CD14-positive monocyte (primary cell): ENCODE data around the gene MANSC4. TPM values are rescaled to one million over a fixed set of nuclear protein-coding genes. Genes with fewer than 3 reads are reported as not detected.
A peak's percentile ranks its signal among the peaks of the same experiment; 100 is the strongest.

ENCODE experiments used
- DNase-seq, 3 donors: peaks; one replicate each; pipeline ENCODE4 v3.0.0-alpha.2; 2011 to 2022
- H2AFZ ChIP-seq: 2 replicates; pipeline ENCODE4 v1.6.0; 2012; ENCODE audit warnings: mild to moderate bottlenecking, low read depth, low read length, inconsistent platforms; ENCODE audit not compliant: insufficient read depth, poor library complexity, severe bottlenecking
- H3K27ac ChIP-seq, 2 donors: 1 replicate in 1 of 2; 2 replicates in 1 of 2; pipeline ENCODE4 v1.5.1; 2012 to 2013; ENCODE audit warnings: low read length in 2 of 2, control low read depth in 1 of 2, inconsistent platforms in 1 of 2, low read depth in 1 of 2, mild to moderate bottlenecking in 1 of 2
- H3K27me3 ChIP-seq, 2 donors: one replicate each; pipeline versions ENCODE4 v1.6.0 to v1.6.1; 2011 to 2013; ENCODE audit warnings: low read length in 2 of 2; ENCODE audit not compliant: control insufficient read depth in 2 of 2, insufficient read depth in 2 of 2
- H3K36me3 ChIP-seq, 2 donors: replicated peaks in 1 of 2; 1 replicate in 1 of 2; 2 replicates in 1 of 2; pipeline versions ENCODE4 v1.5.1 to v1.6.1; 2012 to 2013; ENCODE audit warnings: low read length in 2 of 2, control low read depth in 1 of 2, inconsistent platforms in 1 of 2, mild to moderate bottlenecking in 1 of 2; ENCODE audit not compliant: insufficient read depth in 2 of 2, control insufficient read depth in 1 of 2
- H3K4me1 ChIP-seq, 2 donors: 1 replicate in 1 of 2; 2 replicates in 1 of 2; pipeline versions ENCODE4 v1.5.1 to v1.6.1; 2012 to 2013; ENCODE audit warnings: low read length in 2 of 2, control low read depth in 1 of 2, inconsistent platforms in 1 of 2, mild to moderate bottlenecking in 1 of 2, moderate library complexity in 1 of 2; ENCODE audit not compliant: insufficient read depth in 2 of 2, control insufficient read depth in 1 of 2
- H3K4me2 ChIP-seq: replicated peaks from 2 replicates; pipeline ENCODE3; 2012; ENCODE audit warnings: low read length, moderate library complexity, mild to moderate bottlenecking; ENCODE audit not compliant: poor library complexity, severe bottlenecking; ENCODE audit errors: extremely low read depth
- H3K4me3 ChIP-seq, 3 experiments: fragments of 200-600 bp in 1 of 3; sonication (generic) in 1 of 3; replicated peaks in 1 of 3; 1 replicate in 2 of 3; 2 replicates in 1 of 3; pipeline ENCODE4 v1.5.1; 2011 to 2013; ENCODE audit warnings: low read length in 3 of 3, mild to moderate bottlenecking in 3 of 3, control low read depth in 2 of 3, low read depth in 2 of 3, inconsistent platforms in 1 of 3, moderate library complexity in 1 of 3
- H3K79me2 ChIP-seq: 2 replicates; pipeline ENCODE4 v1.6.0; 2012; ENCODE audit warnings: mild to moderate bottlenecking, control low read depth, inconsistent platforms, low read length, moderate library complexity; ENCODE audit not compliant: insufficient read depth
- H3K9ac ChIP-seq: 2 replicates; pipeline ENCODE4 v1.6.0; 2017; ENCODE audit warnings: low read length, mild to moderate bottlenecking; ENCODE audit not compliant: insufficient read depth, poor library complexity, severe bottlenecking
- H3K9me3 ChIP-seq, 2 donors: replicated peaks in 1 of 2; 1 replicate in 1 of 2; 2 replicates in 1 of 2; pipeline versions ENCODE4 v1.5.1 to v1.6.1; 2012 to 2013; ENCODE audit warnings: low read length in 2 of 2, control low read depth in 1 of 2; ENCODE audit not compliant: control insufficient read depth in 1 of 2, insufficient read depth in 1 of 2
- H4K20me1 ChIP-seq: 2 replicates; pipeline ENCODE4 v1.6.0; 2012; ENCODE audit warnings: mild to moderate bottlenecking, low read length, control low read depth, moderate library complexity; ENCODE audit not compliant: insufficient read depth
- H3K27ac Mint-ChIP-seq, 7 donors: one replicate each; pipeline ENCODE4 v1.8.0; 2020; ENCODE audit warnings: mild to moderate bottlenecking in 7 of 7, mixed read lengths in 7 of 7, moderate library complexity in 6 of 7, inconsistent platforms in 2 of 7
- H3K27me3 Mint-ChIP-seq, 3 donors: one replicate each; pipeline ENCODE4 v1.8.0; 2021 to 2022; ENCODE audit warnings: low read depth in 3 of 3, mild to moderate bottlenecking in 3 of 3, mixed read lengths in 3 of 3, moderate library complexity in 3 of 3, inconsistent platforms in 1 of 3
- H3K36me3 Mint-ChIP-seq, 2 donors: one replicate each; pipeline ENCODE4 v1.8.0; 2020; ENCODE audit warnings: mixed read lengths in 2 of 2, inconsistent platforms in 1 of 2, mild to moderate bottlenecking in 1 of 2
- H3K4me1 Mint-ChIP-seq: one replicate; pipeline ENCODE4 v1.8.0; 2020; ENCODE audit warnings: mild to moderate bottlenecking, mixed read lengths
- H3K4me3 Mint-ChIP-seq, 2 donors: one replicate each; pipeline ENCODE4 v1.8.0; 2020; ENCODE audit warnings: mild to moderate bottlenecking in 2 of 2, mixed read lengths in 2 of 2, moderate library complexity in 1 of 2
- H3K9me3 Mint-ChIP-seq, 7 donors: one replicate each; pipeline ENCODE4 v1.8.0; 2020 to 2022; ENCODE audit warnings: mixed read lengths in 7 of 7, mild to moderate bottlenecking in 6 of 7, moderate library complexity in 6 of 7, inconsistent platforms in 2 of 7
- WGBS: methylation state at CpG from one replicate; pipeline ENCODE4 v1.1.5; 2013; ENCODE audit warnings: missing lambda C conversion rate; ENCODE audit not compliant: insufficient coverage; 5-methylcytosine and 5-hydroxymethylcytosine counted together
- intact Hi-C, 2 donors: fragments of 100-400 bp; cut with micrococcal nuclease; formaldehyde crosslinking; loops; one replicate each; pipeline versions ENCODE4 v1.15.0 to v1.15.1; 2023
- polyA plus RNA-seq, 3 donors: library from polyadenylated mRNA; depleted of rRNA in 1 of 3; unstranded in 2 of 3; stranded (reverse) in 1 of 3; fragments of 300-500 nt in 2 of 3; fragments of >200 nt in 1 of 3; fragmentation: Illumina TruSeq in 2 of 3; gene quantifications; 1 replicate in 2 of 3; 2 replicates in 1 of 3; pipeline ENCODE4 v1.2.3, GENCODE V29; 2012 to 2021
- TF ChIP-seq, protein P1 (sequence below): fragments of 200-600 bp; IDR thresholded peaks from one replicate; pipeline ENCODE4 v1.8.0; 2022; ENCODE audit warnings: antibody characterized with exemption, mild to moderate bottlenecking

MANSC4 gene
- polyA plus RNA-seq, 3 donors = not detected

DNA sequence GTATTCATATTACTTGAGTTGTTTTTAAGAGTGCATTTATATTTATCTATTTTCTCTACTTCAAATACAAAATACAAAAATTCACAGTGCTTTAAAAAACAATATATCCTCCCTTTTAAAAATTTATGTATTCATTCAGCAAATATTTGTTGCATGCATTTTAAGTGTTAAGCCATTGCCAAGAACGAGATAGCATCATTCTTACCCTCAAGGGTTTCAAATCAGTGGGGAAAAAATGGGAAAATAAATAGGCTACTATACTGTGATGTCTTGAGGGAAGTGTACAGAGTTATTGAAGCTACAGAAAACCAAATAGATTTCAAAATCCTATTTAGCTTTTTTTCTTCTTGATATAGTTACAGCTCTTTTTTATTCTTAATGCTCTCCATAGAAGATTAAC is 46.2 kb downstream of the MANSC4 start:
- H3K4me1 ChIP-seq = no peaks in the 10 kb centered on the region
- intact Hi-C loops = loop anchor here in 1 of 2 donors (5.0 kb wide), 1 partner anchor 209 kb away; no protein-coding TSS in a partner anchor
- peaks cover 52 to 90% of the 10 kb centered on the region in 2 donors for H3K36me3 ChIP-seq
- Mint-ChIP-seq H3K9me3 (no peaks in the 10 kb centered on the region), H3K36me3 (peaks cover 65 to 82% of the 10 kb centered on the region in 2 donors), H3K27me3 (peaks cover 0 to 2% (median 0%) of the 10 kb centered on the region in 3 donors), H3K27ac (no peak overlapping the region), H3K4me1 (no peaks in the 10 kb centered on the region), H3K4me3 (no peak overlapping the region)
- no CpG with 5 or more reads among the region's 1 CpG for WGBS
- TF ChIP-seq, protein P1, sequence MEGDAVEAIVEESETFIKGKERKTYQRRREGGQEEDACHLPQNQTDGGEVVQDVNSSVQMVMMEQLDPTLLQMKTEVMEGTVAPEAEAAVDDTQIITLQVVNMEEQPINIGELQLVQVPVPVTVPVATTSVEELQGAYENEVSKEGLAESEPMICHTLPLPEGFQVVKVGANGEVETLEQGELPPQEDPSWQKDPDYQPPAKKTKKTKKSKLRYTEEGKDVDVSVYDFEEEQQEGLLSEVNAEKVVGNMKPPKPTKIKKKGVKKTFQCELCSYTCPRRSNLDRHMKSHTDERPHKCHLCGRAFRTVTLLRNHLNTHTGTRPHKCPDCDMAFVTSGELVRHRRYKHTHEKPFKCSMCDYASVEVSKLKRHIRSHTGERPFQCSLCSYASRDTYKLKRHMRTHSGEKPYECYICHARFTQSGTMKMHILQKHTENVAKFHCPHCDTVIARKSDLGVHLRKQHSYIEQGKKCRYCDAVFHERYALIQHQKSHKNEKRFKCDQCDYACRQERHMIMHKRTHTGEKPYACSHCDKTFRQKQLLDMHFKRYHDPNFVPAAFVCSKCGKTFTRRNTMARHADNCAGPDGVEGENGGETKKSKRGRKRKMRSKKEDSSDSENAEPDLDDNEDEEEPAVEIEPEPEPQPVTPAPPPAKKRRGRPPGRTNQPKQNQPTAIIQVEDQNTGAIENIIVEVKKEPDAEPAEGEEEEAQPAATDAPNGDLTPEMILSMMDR = no peak
- no peak for DNase-seq
- no peak overlapping the region for H3K27ac ChIP-seq
- no peaks in the 10 kb centered on the region for H3K79me2 ChIP-seq
- no peaks in the 10 kb centered on the region for H4K20me1 ChIP-seq
- no peak overlapping the region for H3K9ac ChIP-seq
- no peak overlapping the region for H2AFZ ChIP-seq
- H3K27me3 ChIP-seq = no peaks in the 10 kb centered on the region
- no peak overlapping the region for H3K4me2 ChIP-seq
- no peak overlapping the region for H3K4me3 ChIP-seq
- H3K9me3 ChIP-seq = no peaks in the 10 kb centered on the region

DNA sequence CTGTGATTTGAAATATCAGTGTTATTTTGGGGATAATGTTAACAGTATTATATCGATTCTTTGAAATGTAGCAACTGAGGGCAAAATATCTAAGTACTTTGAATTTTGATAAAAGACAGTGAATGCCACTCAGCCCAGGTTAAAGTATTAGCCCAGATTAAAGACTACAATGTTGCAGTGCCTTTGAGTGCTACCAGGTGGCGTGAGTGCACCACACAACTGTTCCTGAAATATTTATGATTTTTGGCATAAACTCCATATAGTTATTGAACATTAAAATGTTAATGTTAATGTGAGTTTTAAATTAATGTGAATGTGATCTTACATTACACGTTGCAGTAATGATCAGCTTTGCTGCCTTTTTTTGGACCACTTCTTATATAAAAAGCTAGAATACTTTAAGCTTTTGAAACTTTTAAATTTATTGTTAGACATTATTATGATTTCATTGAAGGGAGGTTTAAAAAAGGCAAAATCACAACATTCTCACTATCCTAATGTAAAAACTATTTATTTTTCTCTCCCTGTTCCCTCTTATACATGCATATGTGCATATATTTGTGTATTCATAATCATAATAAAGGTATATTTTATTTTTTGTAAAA is 46.9 kb downstream of the MANSC4 start:
- 83% methylated on average over 1 of the region's 3 CpGs for WGBS
- no peaks in the 10 kb centered on the region for H3K4me1 ChIP-seq
- no peaks in the 10 kb centered on the region for H3K27me3 ChIP-seq
- H3K4me2 ChIP-seq = no peak overlapping the region
- Mint-ChIP-seq H3K27me3 (no peaks in the 10 kb centered on the region), H3K4me3 (no peak overlapping the region), H3K27ac (no peak overlapping the region), H3K9me3 (no peaks in the 10 kb centered on the region), H3K36me3 (peaks cover 68 to 81% of the 10 kb centered on the region in 2 donors), H3K4me1 (no peaks in the 10 kb centered on the region)
- H2AFZ ChIP-seq = no peak overlapping the region
- no peak overlapping the region for H3K27ac ChIP-seq
- no peaks in the 10 kb centered on the region for H3K9me3 ChIP-seq
- H3K4me3 ChIP-seq = no peak overlapping the region
- TF ChIP-seq, protein P1 = peak; percentile 61
- intact Hi-C loops = loop anchor here in 1 of 2 donors (5.0 kb wide), 1 partner anchor 209 kb away; no protein-coding TSS in a partner anchor
- DNase-seq = peak; percentile 3 to 20 (median 15)
- no peaks in the 10 kb centered on the region for H4K20me1 ChIP-seq
- peaks cover 49 to 90% of the 10 kb centered on the region in 2 donors for H3K36me3 ChIP-seq
- H3K79me2 ChIP-seq = no peaks in the 10 kb centered on the region
- H3K9ac ChIP-seq = no peak overlapping the region
